GM12865 (cell line): Measurements from ENCODE around the gene SH3GLB2.

ENCODE experiments used
- DNase-seq: peaks from one replicate; pipeline ENCODE4 v3.0.0; 2010; ENCODE audit warnings: low read depth
- H3K4me3 ChIP-seq: 2 replicates; pipeline ENCODE4 v1.5.1; 2011; ENCODE audit warnings: mild to moderate bottlenecking, low read depth, low read length, control low read depth
- TF ChIP-seq, protein P1 (sequence below): IDR thresholded peaks from 2 replicates; pipeline ENCODE4 v1.5.1; 2011; ENCODE audit warnings: low read length, control low read depth, low read depth, inconsistent platforms; ENCODE audit not compliant: insufficient read depth; ENCODE audit errors: missing control alignments

The SH3GLB2 gene

DNA sequence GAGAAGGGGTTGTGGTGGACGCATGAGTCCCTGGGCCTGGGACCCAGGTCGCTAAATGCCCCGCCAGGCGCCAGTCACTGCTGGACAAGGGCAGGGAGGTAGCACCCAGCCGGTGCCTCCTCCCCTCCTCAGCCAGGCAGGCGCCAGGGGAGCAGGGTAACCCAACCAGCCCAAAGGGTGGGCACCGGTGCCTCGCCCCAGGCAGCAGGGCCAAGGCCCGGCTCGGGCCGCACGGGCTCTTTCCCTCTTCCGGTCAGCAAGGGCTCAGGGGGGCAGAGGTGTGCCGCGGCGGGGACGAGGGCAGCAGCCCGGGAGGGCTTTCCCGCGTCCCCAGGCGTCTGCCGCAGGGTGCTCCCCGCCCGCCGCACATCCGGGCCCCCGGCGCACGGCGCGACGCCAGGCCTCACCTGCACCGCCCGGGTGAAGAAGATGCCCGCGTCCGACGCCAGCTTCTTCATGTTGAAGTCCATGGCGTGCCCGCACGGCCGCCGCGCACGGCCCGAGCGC, 393 bp downstream of the SH3GLB2 start:
- peak; percentile 84 for DNase-seq
- H3K4me3 ChIP-seq, result peak overlapping the region; percentile 92
- TF ChIP-seq, protein P1, sequence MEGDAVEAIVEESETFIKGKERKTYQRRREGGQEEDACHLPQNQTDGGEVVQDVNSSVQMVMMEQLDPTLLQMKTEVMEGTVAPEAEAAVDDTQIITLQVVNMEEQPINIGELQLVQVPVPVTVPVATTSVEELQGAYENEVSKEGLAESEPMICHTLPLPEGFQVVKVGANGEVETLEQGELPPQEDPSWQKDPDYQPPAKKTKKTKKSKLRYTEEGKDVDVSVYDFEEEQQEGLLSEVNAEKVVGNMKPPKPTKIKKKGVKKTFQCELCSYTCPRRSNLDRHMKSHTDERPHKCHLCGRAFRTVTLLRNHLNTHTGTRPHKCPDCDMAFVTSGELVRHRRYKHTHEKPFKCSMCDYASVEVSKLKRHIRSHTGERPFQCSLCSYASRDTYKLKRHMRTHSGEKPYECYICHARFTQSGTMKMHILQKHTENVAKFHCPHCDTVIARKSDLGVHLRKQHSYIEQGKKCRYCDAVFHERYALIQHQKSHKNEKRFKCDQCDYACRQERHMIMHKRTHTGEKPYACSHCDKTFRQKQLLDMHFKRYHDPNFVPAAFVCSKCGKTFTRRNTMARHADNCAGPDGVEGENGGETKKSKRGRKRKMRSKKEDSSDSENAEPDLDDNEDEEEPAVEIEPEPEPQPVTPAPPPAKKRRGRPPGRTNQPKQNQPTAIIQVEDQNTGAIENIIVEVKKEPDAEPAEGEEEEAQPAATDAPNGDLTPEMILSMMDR, result no peak

DNA sequence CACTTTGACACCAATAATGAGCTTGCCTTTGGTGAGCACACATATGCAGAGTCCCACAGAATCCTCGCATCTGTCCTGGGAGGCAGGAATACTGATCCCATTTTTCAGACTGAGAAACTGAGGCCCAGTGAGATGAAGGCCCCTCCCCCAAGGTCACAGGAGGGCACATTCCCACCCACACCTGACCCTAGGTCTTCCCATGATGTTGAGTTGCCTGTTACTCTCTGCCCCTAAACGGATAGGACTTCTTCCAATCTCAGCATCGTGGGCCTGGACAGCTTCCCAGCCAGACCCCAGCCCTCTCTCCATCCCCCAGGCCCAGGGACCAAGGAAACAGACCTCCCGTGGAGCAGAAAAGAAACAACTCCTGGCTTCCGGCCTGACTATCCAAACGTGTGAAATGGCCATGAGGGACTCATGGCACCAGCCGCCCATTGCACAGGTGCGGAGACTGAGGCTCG, 877 bp downstream of the SH3GLB2 start:
- peak overlapping the region; percentile 92 for H3K4me3 ChIP-seq
- no peak for DNase-seq
- TF ChIP-seq, protein P1, result no peak

DNA sequence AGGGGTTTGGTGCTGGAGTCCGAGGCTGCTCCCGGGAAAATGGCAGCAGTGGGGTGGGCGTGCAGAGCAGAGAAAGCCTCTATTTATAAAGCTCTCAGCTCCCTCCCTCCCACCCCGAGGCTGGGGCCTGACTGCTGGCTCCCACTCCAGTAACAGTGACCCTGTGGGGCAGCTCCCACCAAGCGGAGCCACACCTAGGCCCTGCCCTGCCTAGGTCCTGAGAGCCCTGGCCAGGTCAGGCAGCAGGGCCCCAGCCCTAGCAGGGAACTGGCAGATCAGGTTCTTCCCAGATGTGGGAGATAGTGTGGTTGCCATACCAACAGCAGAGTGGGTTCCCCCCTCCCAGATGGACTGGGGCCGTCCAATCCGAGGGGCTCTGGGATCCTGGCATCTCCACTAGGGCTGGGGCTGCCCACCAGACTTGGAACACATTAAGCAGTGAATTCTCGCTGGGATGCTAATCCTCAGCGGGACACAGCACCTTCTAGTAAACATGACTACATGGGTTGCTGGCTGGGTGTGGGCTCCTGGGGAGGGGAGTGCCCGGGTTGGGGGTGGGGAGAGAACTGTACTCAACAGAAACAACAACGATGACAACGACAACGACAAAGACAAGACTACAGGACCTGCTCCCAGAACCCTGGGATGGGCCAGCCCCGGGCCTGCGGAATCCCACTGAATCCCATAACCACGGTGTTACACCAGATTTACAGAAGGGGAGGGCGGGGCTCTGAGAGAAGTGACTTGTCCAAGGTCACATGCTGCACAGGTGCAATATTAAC, 1.5 kb downstream of the SH3GLB2 start:
- TF ChIP-seq, protein P1, result no peak
- peak overlapping the region; percentile 92 for H3K4me3 ChIP-seq
- DNase-seq, result no peak

DNA sequence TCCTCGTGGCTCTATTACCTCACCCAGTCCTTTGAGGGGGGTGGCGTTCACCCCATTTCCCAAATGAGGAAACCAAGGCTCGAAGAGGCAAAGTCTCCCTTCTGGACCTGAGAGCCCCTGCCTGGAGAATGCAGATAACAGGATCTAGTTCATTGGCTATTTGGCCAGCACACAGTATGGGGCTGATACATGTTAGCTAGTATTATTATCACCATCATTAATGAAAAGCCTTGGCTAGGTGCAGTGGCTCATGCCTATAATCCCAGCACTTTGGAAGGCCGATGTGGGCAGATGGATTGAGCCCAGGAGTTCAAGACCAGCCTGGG, 4.3 kb downstream of the SH3GLB2 start:
- TF ChIP-seq, protein P1, result no peak
- H3K4me3 ChIP-seq, result no peak overlapping the region
- DNase-seq, result no peak

DNA sequence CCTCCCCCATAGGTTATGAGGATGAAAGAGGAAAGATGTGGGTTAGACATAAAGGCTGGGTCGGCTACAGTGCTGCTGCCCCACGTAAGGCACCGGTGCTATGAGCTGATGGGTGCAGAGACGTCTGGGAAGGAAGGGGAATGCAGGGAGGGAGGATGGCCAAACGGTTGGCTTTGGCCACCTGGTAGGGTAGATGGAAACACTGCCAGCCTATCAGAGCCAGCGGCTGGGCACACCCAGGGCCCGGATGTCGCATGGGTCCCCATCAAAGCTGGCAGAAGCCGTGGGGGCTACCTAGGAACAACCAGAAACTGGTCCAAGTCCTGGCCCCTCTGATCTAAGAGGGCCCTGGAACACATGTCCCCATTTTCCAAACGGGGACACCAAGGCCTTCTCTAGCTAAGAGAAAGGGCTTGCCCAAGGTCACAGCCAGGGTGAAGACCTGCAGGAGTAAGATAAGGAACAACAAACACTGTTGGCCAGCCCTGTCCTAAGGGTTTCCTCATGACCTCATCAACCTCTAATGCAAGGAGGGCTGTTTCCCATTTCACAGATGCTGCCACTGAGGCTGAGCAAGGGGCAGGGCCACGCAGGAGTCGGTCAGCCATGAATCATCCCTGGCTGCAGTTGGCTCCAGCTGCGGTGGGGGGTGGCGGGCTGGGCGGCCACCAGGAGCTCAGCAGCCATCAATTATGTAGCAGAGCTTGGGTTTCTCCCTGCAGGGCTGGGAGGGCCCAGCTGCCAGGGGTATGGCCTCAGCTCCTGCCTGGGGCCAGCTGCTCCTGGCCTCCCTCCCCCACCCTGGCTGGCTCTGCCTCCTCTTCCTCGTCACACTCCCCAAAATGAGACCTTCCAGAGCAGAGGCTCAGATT, 4.9 kb downstream of the SH3GLB2 start:
- no peak overlapping the region for H3K4me3 ChIP-seq
- DNase-seq, result no peak
- TF ChIP-seq, protein P1, result no peak

DNA sequence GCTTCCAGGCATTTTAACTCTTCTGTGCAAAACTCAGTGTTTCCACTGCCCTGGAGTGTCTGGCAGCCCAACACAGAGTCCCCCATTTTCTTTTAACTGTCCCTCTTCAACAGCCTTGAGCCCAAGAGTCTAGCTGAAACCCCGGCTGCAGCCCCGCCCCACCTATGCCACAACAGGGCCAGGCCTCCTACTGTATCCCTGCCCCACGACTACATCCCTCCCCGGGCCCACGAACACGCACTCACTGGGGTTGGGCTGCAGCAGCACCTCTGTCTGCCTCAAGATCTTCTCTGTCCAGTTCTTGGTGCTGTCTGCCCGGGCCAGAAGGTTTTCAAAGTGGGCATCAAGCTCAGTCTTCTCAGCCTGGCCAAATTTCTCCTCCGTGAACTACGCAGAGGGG, 6.1 kb downstream of the SH3GLB2 start:
- no peak overlapping the region for H3K4me3 ChIP-seq
- TF ChIP-seq, protein P1, result no peak
- DNase-seq, result no peak
